A549 (cell line): ENCODE results near the gene PCED1B. TPM values are rescaled to one million over a fixed set of nuclear protein-coding genes. Genes with fewer than 3 reads are reported as not detected.
A peak's percentile ranks its signal among the peaks of the same experiment; 100 is the strongest.

Experiments
- ATAC-seq, 2 experiments: fragments of 200-7000 bp in 1 of 2; fragments of >200 bp in 1 of 2; cut with Nextera tagmentation in 1 of 2; cut with Tn5 transposase in 1 of 2; 3 replicates each; pipeline versions ENCODE4 v1.8.0 to v1.9.1; 2018 to 2020; ENCODE audit warnings: mild to moderate bottlenecking in 1 of 2, moderate library complexity in 1 of 2
- CTCF ChIA-PET: fragments of 300-600 bp; sonication (Branson Sonifier 250); formaldehyde crosslinking; extraction: SDS; loops from one replicate; lab custom pipeline; 2021; ENCODE audit warnings: antibody characterized with exemption, inconsistent platforms; lab: Yijun Ruan, JAX
- POLR2A ChIA-PET: fragments of 350-600 bp; formaldehyde crosslinking; extraction: SDS; loops from one replicate; lab custom pipeline; 2021; ENCODE audit warnings: antibody characterized with exemption, inconsistent platforms; lab: Yijun Ruan, JAX
- DNase-seq, 2 experiments: peaks; one replicate each; pipeline versions ENCODE4 v3.0.0 to v3.0.0-alpha.2; 2011 to 2016; ENCODE audit warnings: low read depth in 1 of 2, low spot score in 1 of 2
- FAIRE-seq: peaks from 2 replicates; lab custom pipeline; 2011; peaks lifted over from hg19 to GRCh38; lab: Jason Lieb, UNC
- H3K27ac ChIP-seq, 2 experiments: fragments of >200 bp; sonication (Bioruptor Twin); formaldehyde crosslinking; 3 replicates each; pipeline ENCODE4 v1.5.1; 2016 to 2017
- H3K4me1 ChIP-seq: fragments of >200 bp; sonication (Bioruptor Twin); formaldehyde crosslinking; 3 replicates; pipeline ENCODE4 v1.6.1; 2016
- H3K4me2 ChIP-seq: fragments of >200 bp; sonication (Bioruptor Twin); formaldehyde crosslinking; 3 replicates; pipeline ENCODE4 v1.6.1; 2016
- H3K4me3 ChIP-seq: fragments of >200 bp; sonication (Bioruptor Twin); formaldehyde crosslinking; 3 replicates; pipeline ENCODE4 v1.5.1; 2016
- H3K9me3 ChIP-seq: fragments of >200 bp; sonication (Bioruptor Twin); formaldehyde crosslinking; 3 replicates; pipeline ENCODE4 v1.6.1; 2016
- BCL3 ChIP-seq: fragments of >200 bp; sonication (Bioruptor Twin); formaldehyde crosslinking; IDR thresholded peaks from 3 replicates; pipeline ENCODE4 v1.6.1; 2016
- BHLHE40 ChIP-seq: IDR thresholded peaks from 2 replicates; pipeline ENCODE4 v1.6.1; 2012; ENCODE audit warnings: low read depth, low read length, inconsistent platforms
- CBX8 ChIP-seq: fragments of 200-600 bp; sonication (generic); IDR thresholded peaks from 2 replicates; pipeline ENCODE4 v1.6.1; 2016
- CEBPB ChIP-seq, 2 experiments: fragments of >200 bp in 1 of 2; sonication (Bioruptor Twin) in 1 of 2; formaldehyde crosslinking in 1 of 2; IDR thresholded peaks; 2 replicates each; pipeline ENCODE4 v1.6.1; 2012 to 2016
- CHD2 ChIP-seq: fragments of 150-350 bp; IDR thresholded peaks from 2 replicates; pipeline ENCODE4 v1.6.1; 2014; ENCODE audit warnings: low read length; ENCODE audit not compliant: partially characterized antibody
- CHD4 ChIP-seq: fragments of 200-600 bp; sonication (generic); IDR thresholded peaks from 2 replicates; pipeline ENCODE4 v1.6.1; 2016; ENCODE audit warnings: antibody characterized with exemption, mild to moderate bottlenecking, borderline replicate concordance
- CTCF ChIP-seq: fragments of >200 bp; sonication (Bioruptor Twin); formaldehyde crosslinking; IDR thresholded peaks from 3 replicates; pipeline ENCODE4 v1.5.1; 2016
- E2F6 ChIP-seq: IDR thresholded peaks from 2 replicates; pipeline ENCODE4 v1.6.1; 2012; ENCODE audit warnings: low read depth, borderline replicate concordance
- EHF ChIP-seq: fragments of 250-450 bp; sonication (Bioruptor Pico); IDR thresholded peaks from 2 replicates; pipeline ENCODE4 v1.5.0; 2020; ENCODE audit warnings: mild to moderate bottlenecking
- EHMT2 ChIP-seq: fragments of 200-600 bp; sonication (generic); IDR thresholded peaks from 2 replicates; pipeline ENCODE4 v1.6.1; 2016; ENCODE audit warnings: antibody characterized with exemption, low read depth, mild to moderate bottlenecking, moderate library complexity
- ELK1 ChIP-seq: fragments of 150-350 bp; IDR thresholded peaks from 2 replicates; pipeline ENCODE4 v1.6.1; 2014; ENCODE audit warnings: low read depth, mild to moderate bottlenecking, low read length
- EP300 ChIP-seq, 2 experiments: fragments of >200 bp; sonication (Bioruptor Twin); formaldehyde crosslinking; IDR thresholded peaks; 2 replicates in 1 of 2; 3 replicates in 1 of 2; pipeline ENCODE4 v1.6.1; 2016 to 2017
- FOSB ChIP-seq: fragments of 250-450 bp; sonication (Bioruptor Pico); IDR thresholded peaks from 2 replicates; pipeline ENCODE4 v1.5.0; 2020; ENCODE audit warnings: mild to moderate bottlenecking, moderate library complexity
- FOSL2 ChIP-seq, 2 experiments: fragments of 450-650 bp in 1 of 2; fragments of >200 bp in 1 of 2; sonication (Bioruptor Twin) in 1 of 2; formaldehyde crosslinking; IDR thresholded peaks; 2 replicates each; pipeline versions ENCODE4 v1.5.0 to v1.6.1; 2016 to 2020; ENCODE audit warnings: mild to moderate bottlenecking in 1 of 2, moderate library complexity in 1 of 2
- GATA3 ChIP-seq: IDR thresholded peaks from 2 replicates; pipeline ENCODE4 v1.6.1; 2012; ENCODE audit warnings: borderline replicate concordance
- HES2 ChIP-seq: fragments of >200 bp; sonication (Bioruptor Twin); formaldehyde crosslinking; IDR thresholded peaks from 2 replicates; pipeline ENCODE4 v1.6.1; 2016
- HEYL ChIP-seq: fragments of 250-450 bp; sonication (Bioruptor Pico); IDR thresholded peaks from 2 replicates; pipeline ENCODE4 v1.8.0; 2021; ENCODE audit warnings: mild to moderate bottlenecking, moderate library complexity
- HOXA7 ChIP-seq: fragments of 250-450 bp; sonication (Bioruptor Pico); IDR thresholded peaks from 2 replicates; pipeline ENCODE4 v1.5.0; 2020; ENCODE audit warnings: mild to moderate bottlenecking, moderate library complexity
- JUN ChIP-seq, 2 experiments: fragments of >200 bp; sonication (Bioruptor Twin); formaldehyde crosslinking; IDR thresholded peaks; 2 replicates in 1 of 2; 3 replicates in 1 of 2; pipeline ENCODE4 v1.6.1; 2016 to 2017
- KDM1A ChIP-seq: fragments of 200-600 bp; sonication (generic); IDR thresholded peaks from 2 replicates; pipeline ENCODE4 v1.6.1; 2016; ENCODE audit warnings: low read depth, mild to moderate bottlenecking
- KDM5A ChIP-seq: fragments of 200-600 bp; sonication (generic); IDR thresholded peaks from 2 replicates; pipeline ENCODE4 v1.6.1; 2016; ENCODE audit warnings: antibody characterized with exemption, mild to moderate bottlenecking
- MAFK ChIP-seq: fragments of 450-650 bp; IDR thresholded peaks from 2 replicates; pipeline ENCODE4 v1.6.1; 2014; ENCODE audit not compliant: partially characterized antibody
- MAX ChIP-seq: IDR thresholded peaks from 2 replicates; pipeline ENCODE4 v1.6.1; 2012
- MAZ ChIP-seq: fragments of 150-350 bp; IDR thresholded peaks from 2 replicates; pipeline ENCODE4 v1.6.1; 2014; ENCODE audit warnings: antibody characterized with exemption, low read depth, low read length, borderline replicate concordance
- NFE2L2 ChIP-seq: fragments of 150-350 bp; conservative IDR thresholded peaks from 2 replicates; pipeline ENCODE4 v1.6.1; 2014; ENCODE audit warnings: low read length
- NPAS2 ChIP-seq: fragments of 250-450 bp; sonication (Bioruptor Pico); IDR thresholded peaks from 2 replicates; pipeline ENCODE4 v1.8.0; 2022; ENCODE audit warnings: mild to moderate bottlenecking, moderate library complexity, borderline replicate concordance
- NR3C1 ChIP-seq: fragments of >200 bp; sonication (Bioruptor Twin); formaldehyde crosslinking; IDR thresholded peaks from 3 replicates; pipeline ENCODE4 v1.6.1; 2017
- PHF8 ChIP-seq: fragments of 200-600 bp; sonication (generic); IDR thresholded peaks from 2 replicates; pipeline ENCODE4 v1.6.1; 2016; ENCODE audit warnings: low read depth, mild to moderate bottlenecking, antibody characterized with exemption, moderate library complexity, borderline replicate concordance
- REST ChIP-seq: fragments of 200-600 bp; sonication (generic); IDR thresholded peaks from 2 replicates; pipeline ENCODE4 v1.6.1; 2016; ENCODE audit warnings: antibody characterized with exemption, mild to moderate bottlenecking, moderate library complexity
- TFCP2L1 ChIP-seq: fragments of 250-450 bp; sonication (Bioruptor Pico); IDR thresholded peaks from 2 replicates; pipeline ENCODE4 v1.5.0; 2021; ENCODE audit warnings: mild to moderate bottlenecking
- TP53 ChIP-seq: fragments of 250-450 bp; sonication (Bioruptor Pico); IDR thresholded peaks from 2 replicates; pipeline ENCODE4 v1.5.0; 2021; ENCODE audit warnings: mild to moderate bottlenecking, moderate library complexity
- ZSCAN20 ChIP-seq: fragments of 250-450 bp; sonication (Bioruptor Pico); IDR thresholded peaks from 2 replicates; pipeline ENCODE4 v1.8.0; 2022; ENCODE audit warnings: mild to moderate bottlenecking, moderate library complexity
- WGBS: methylation state at CpG from one replicate; pipeline ENCODE4 v1.1.6; 2017; ENCODE audit errors: missing lambda C conversion rate; 5-methylcytosine and 5-hydroxymethylcytosine counted together
- polyA plus RNA-seq, 4 experiments: library from polyadenylated mRNA; depleted of rRNA in 3 of 4; stranded (reverse); fragments of >200 nt; fragmentation: RNase III in 1 of 4; extraction: RNeasy Plus Mini Kit Qiagen cat#74134 plus additional on column Dnase treatment in 1 of 4; gene quantifications; 2 replicates in 3 of 4; 3 replicates in 1 of 4; pipeline ENCODE4 v1.2.3, GENCODE V29; 2011 to 2017

The PCED1B gene
- polyA plus RNA-seq, 2 of the 4 experiments (the other 2 are of a cell fraction), result 74.6 to 108 TPM

GRCh38 chr12:47271800-47272239 lies 192.4 kb downstream of the PCED1B start:
- CTCF ChIA-PET, result interaction anchor here (1.0 to 1.8 kb wide), 8 partner anchors 11 to 197 kb away, joined by 3 to 10 read pairs (median 4); no protein-coding TSS in a partner anchor
- POLR2A ChIA-PET, result interaction anchor here (1.1 to 2.4 kb wide), 5 partner anchors 47 to 197 kb away, joined by 4 to 18 read pairs (median 7); partner anchors contain the start of genes AMIGO2 and PCED1B
- Histone ChIP-seq H3K9me3 (peaks cover 27% of the 10 kb centered on the region), H3K4me1 (peaks cover 66% of the 10 kb centered on the region), H3K4me2 (peak overlapping the region; percentile 73), H3K4me3 (no peak overlapping the region), H3K27ac (peak overlapping the region; percentile 91 to 100)
- ATAC-seq (peak in 1 of 2 experiments; percentile 2; a peak in 2 of 6 replicates), DNase-seq (peak in 1 of 2 experiments; percentile 35), FAIRE-seq (peak; percentile 32)
- 4% methylated on average over 2 of the region's 2 CpGs for WGBS
- TF ChIP-seq ELK1, result no peak
- no peak for TF ChIP-seq PHF8
- TF ChIP-seq CHD4, result no peak
- no peak for TF ChIP-seq NR3C1
- no peak for TF ChIP-seq GATA3
- no peak for TF ChIP-seq BCL3
- TF ChIP-seq EHF (CRISPR knock-in tag), result peak; percentile 85; the same call in 1 of the 2 replicates
- TF ChIP-seq FOSB (CRISPR knock-in tag), result peak; percentile 93
- no peak for TF ChIP-seq HES2
- peak; percentile 93; the same call in 1 of the 2 replicates for TF ChIP-seq TFCP2L1 (CRISPR knock-in tag)
- TF ChIP-seq CEBPB (IDR thresholded peaks at IDR 0.05), result no peak
- TF ChIP-seq HOXA7 (CRISPR knock-in tag), result peak; percentile 87
- no peak for TF ChIP-seq MAX
- TF ChIP-seq KDM5A, result no peak
- no peak for TF ChIP-seq CBX8
- no peak for TF ChIP-seq BHLHE40
- no peak for TF ChIP-seq FOSL2 (IDR thresholded peaks at IDR 0.05)
- TF ChIP-seq FOSL2 (CRISPR knock-in tag; IDR thresholded peaks at IDR 0.05), result no peak
- no peak for TF ChIP-seq EP300 (IDR thresholded peaks at IDR 0.05)
- no peak for TF ChIP-seq EHMT2
- TF ChIP-seq CHD2, result no peak
- TF ChIP-seq JUN (IDR thresholded peaks at IDR 0.05), result no peak
- TF ChIP-seq CTCF, result no peak
- no peak for TF ChIP-seq MAZ
- TF ChIP-seq TP53 (CRISPR knock-in tag), result no peak
- TF ChIP-seq ZSCAN20 (CRISPR knock-in tag), result peak; percentile 88
- TF ChIP-seq MAFK, result no peak
- TF ChIP-seq REST, result no peak
- no peak for TF ChIP-seq E2F6
- peak; percentile 59; the same call in 1 of the 2 replicates for TF ChIP-seq NPAS2 (CRISPR knock-in tag)
- TF ChIP-seq NFE2L2, result no peak
- no peak for TF ChIP-seq KDM1A
- TF ChIP-seq HEYL (CRISPR knock-in tag), result peak; percentile 66; the same call in 1 of the 2 replicates
